ENCODE results near the gene CEMIP. TPM values are rescaled to one million over a fixed set of nuclear protein-coding genes. Genes with fewer than 3 reads are reported as not detected.

CEMIP gene
- total RNA-seq, 1 experiment from 2014 or later = 3.5 TPM

- peaks cover 24 to 63% of the 10 kb centered on the region in 2 experiments for H3K4me1 ChIP-seq (ENCODE audit: control insufficient read depth in 1 of 2, insufficient read depth in 2 of 2, low read length in 2 of 2)
- ATAC-seq = no peak
Observed at GRCh38 chr15:80838666-80839065, 59.5 kb downstream of the CEMIP start.

More at GRCh38 chr15:80838666-80839065, 59.5 kb downstream of the CEMIP start:
- Histone ChIP-seq H3K4me3 (replicated peaks in 1 of 2; ENCODE audit: low read depth in 1 of 2, low read length in 2 of 2) (no peak overlapping the region), H3K9me3 (ENCODE audit: control insufficient read depth in 1 of 2, insufficient read depth in 1 of 2, low read depth in 1 of 2, low read length in 2 of 2) (no peaks in the 10 kb centered on the region), H4K20me1 (ENCODE audit: insufficient read depth) (no peaks in the 10 kb centered on the region), H2AFZ (ENCODE audit: low read depth, low read length, poor library complexity, severe bottlenecking) (no peak overlapping the region), H3K27ac (ENCODE audit: low read depth, low read length) (no peak overlapping the region; the same call in 1 of the 2 replicates), H3K27me3 (ENCODE audit: insufficient read depth, low read length) (no peaks in the 10 kb centered on the region), H3K4me2 (ENCODE audit: low read length) (no peak overlapping the region), H3K36me3 (ENCODE audit: control insufficient read depth in 1 of 2, insufficient read depth in 2 of 2, low read length in 2 of 2) (no peaks in the 10 kb centered on the region), H3K79me2 (ENCODE audit: insufficient read depth, low read length) (no peaks in the 10 kb centered on the region), H3K9me2 (ENCODE audit: insufficient read depth) (no peaks in the 10 kb centered on the region), H3K9ac (ENCODE audit: low read length) (no peak overlapping the region)
- intact Hi-C loops (cut with micrococcal nuclease) = no loop called here
- no peak for TF ChIP-seq REST (IDR thresholded peaks at IDR 0.05; ENCODE audit: low read depth)
- ChIA-PET RAD21 (ENCODE audit: low non-redundant PET in 1 of 2, low total read pairs in 2 of 2, uncharacterized antibody in 2 of 2, unreplicated experiment in 2 of 2) (no interaction called here), CTCF (no interaction called here), POLR2A (no interaction called here)
- DNase-seq (ENCODE audit: low read depth, low spot score) = no peak
- BruUV-seq (replicated peaks) = no TSS peak

Data from HCT116 (cell line).